Epidermal melanocyte (primary cell): ENCODE data around the gene ARPC4.
A peak's percentile ranks its signal among the peaks of the same experiment; 100 is the strongest.

Experiments used
- DNase-seq: peaks from one replicate; pipeline ENCODE4 v3.0.0; 2011; ENCODE audit warnings: low spot score; ENCODE audit not compliant: insufficient read length

The ARPC4 gene

GRCh38 chr3:9791127-9791526 lies 1.8 kb upstream of the ARPC4 start:
- DNase-seq = no peak

GRCh38 chr3:9791790-9792404 lies 985 bp upstream of the ARPC4 start:
- no peak for DNase-seq

GRCh38 chr3:9793161-9793781 lies 389 bp downstream of the ARPC4 start:
- no peak for DNase-seq

- DNase-seq = no peak
Observed at GRCh38 chr3:9794400-9794799, 1.5 kb downstream of the ARPC4 start.

GRCh38 chr3:9795207-9795606 lies 2.3 kb downstream of the ARPC4 start:
- no peak for DNase-seq

- no peak for DNase-seq
Observed at GRCh38 chr3:9797196-9797945, 4.5 kb downstream of the ARPC4 start.

GRCh38 chr3:9800529-9800928 lies 7.6 kb downstream of the ARPC4 start:
- no peak for DNase-seq

- no peak for DNase-seq
Observed at GRCh38 chr3:9803494-9803893, 10.6 kb downstream of the ARPC4 start.

- DNase-seq = no peak
Observed at GRCh38 chr3:9804996-9805395, 12.1 kb downstream of the ARPC4 start.

GRCh38 chr3:9806137-9806536 lies 13.3 kb downstream of the ARPC4 start:
- DNase-seq = no peak

GRCh38 chr3:9806688-9807589 lies 14.1 kb downstream of the ARPC4 start:
- no peak for DNase-seq

GRCh38 chr3:9807981-9808344 lies 15.1 kb downstream of the ARPC4 start:
- no peak for DNase-seq

- no peak for DNase-seq
Observed at GRCh38 chr3:9808345-9809037, 15.6 kb downstream of the ARPC4 start.

- DNase-seq = no peak
Observed at GRCh38 chr3:9809239-9809614, 16.3 kb downstream of the ARPC4 start.

GRCh38 chr3:9809615-9810432 lies 16.9 kb downstream of the ARPC4 start, which contains the start of gene TTLL3:
TTLL3 (plus strand) TSS chr3:9810262; CDS start chr3:9810662, 400 bp downstream.
- DNase-seq = peak; percentile 79

GRCh38 chr3:9810433-9810770 lies 17.5 kb downstream of the ARPC4 start:
- DNase-seq = no peak

GRCh38 chr3:9810846-9811245 lies 18.0 kb downstream of the ARPC4 start:
- no peak for DNase-seq

GRCh38 chr3:9812870-9813483 lies 20.1 kb downstream of the ARPC4 start:
- DNase-seq = no peak

GRCh38 chr3:9815986-9816385 lies 23.1 kb downstream of the ARPC4 start:
- DNase-seq = no peak

GRCh38 chr3:9817436-9817835 lies 24.6 kb downstream of the ARPC4 start:
- no peak for DNase-seq
